CD14-positive monocyte (primary cell): ENCODE measurements around the gene NR6A1. TPM values are rescaled to one million over a fixed set of nuclear protein-coding genes. Genes with fewer than 3 reads are reported as not detected.

Experiments
- DNase-seq, 3 donors: peaks; one replicate each; pipeline ENCODE4 v3.0.0-alpha.2; 2011 to 2022
- H2AFZ ChIP-seq: 2 replicates; pipeline ENCODE4 v1.6.0; 2012; ENCODE audit warnings: mild to moderate bottlenecking, low read depth, low read length, inconsistent platforms; ENCODE audit not compliant: insufficient read depth, poor library complexity, severe bottlenecking
- H3K27ac ChIP-seq, 2 donors: 1 replicate in 1 of 2; 2 replicates in 1 of 2; pipeline ENCODE4 v1.5.1; 2012 to 2013; ENCODE audit warnings: low read length in 2 of 2, control low read depth in 1 of 2, inconsistent platforms in 1 of 2, low read depth in 1 of 2, mild to moderate bottlenecking in 1 of 2
- H3K27me3 ChIP-seq, 2 donors: one replicate each; pipeline versions ENCODE4 v1.6.0 to v1.6.1; 2011 to 2013; ENCODE audit warnings: low read length in 2 of 2; ENCODE audit not compliant: control insufficient read depth in 2 of 2, insufficient read depth in 2 of 2
- H3K36me3 ChIP-seq, 2 donors: replicated peaks in 1 of 2; 1 replicate in 1 of 2; 2 replicates in 1 of 2; pipeline versions ENCODE4 v1.5.1 to v1.6.1; 2012 to 2013; ENCODE audit warnings: low read length in 2 of 2, control low read depth in 1 of 2, inconsistent platforms in 1 of 2, mild to moderate bottlenecking in 1 of 2; ENCODE audit not compliant: insufficient read depth in 2 of 2, control insufficient read depth in 1 of 2
- H3K4me1 ChIP-seq, 2 donors: 1 replicate in 1 of 2; 2 replicates in 1 of 2; pipeline versions ENCODE4 v1.5.1 to v1.6.1; 2012 to 2013; ENCODE audit warnings: low read length in 2 of 2, control low read depth in 1 of 2, inconsistent platforms in 1 of 2, mild to moderate bottlenecking in 1 of 2, moderate library complexity in 1 of 2; ENCODE audit not compliant: insufficient read depth in 2 of 2, control insufficient read depth in 1 of 2
- H3K4me2 ChIP-seq: replicated peaks from 2 replicates; pipeline ENCODE3; 2012; ENCODE audit warnings: low read length, moderate library complexity, mild to moderate bottlenecking; ENCODE audit not compliant: poor library complexity, severe bottlenecking; ENCODE audit errors: extremely low read depth
- H3K4me3 ChIP-seq, 3 experiments: fragments of 200-600 bp in 1 of 3; sonication (generic) in 1 of 3; replicated peaks in 1 of 3; 1 replicate in 2 of 3; 2 replicates in 1 of 3; pipeline ENCODE4 v1.5.1; 2011 to 2013; ENCODE audit warnings: low read length in 3 of 3, mild to moderate bottlenecking in 3 of 3, control low read depth in 2 of 3, low read depth in 2 of 3, inconsistent platforms in 1 of 3, moderate library complexity in 1 of 3
- H3K79me2 ChIP-seq: 2 replicates; pipeline ENCODE4 v1.6.0; 2012; ENCODE audit warnings: mild to moderate bottlenecking, control low read depth, inconsistent platforms, low read length, moderate library complexity; ENCODE audit not compliant: insufficient read depth
- H3K9ac ChIP-seq: 2 replicates; pipeline ENCODE4 v1.6.0; 2017; ENCODE audit warnings: low read length, mild to moderate bottlenecking; ENCODE audit not compliant: insufficient read depth, poor library complexity, severe bottlenecking
- H3K9me3 ChIP-seq, 2 donors: replicated peaks in 1 of 2; 1 replicate in 1 of 2; 2 replicates in 1 of 2; pipeline versions ENCODE4 v1.5.1 to v1.6.1; 2012 to 2013; ENCODE audit warnings: low read length in 2 of 2, control low read depth in 1 of 2; ENCODE audit not compliant: control insufficient read depth in 1 of 2, insufficient read depth in 1 of 2
- H4K20me1 ChIP-seq: 2 replicates; pipeline ENCODE4 v1.6.0; 2012; ENCODE audit warnings: mild to moderate bottlenecking, low read length, control low read depth, moderate library complexity; ENCODE audit not compliant: insufficient read depth
- H3K27ac Mint-ChIP-seq, 7 donors: one replicate each; pipeline ENCODE4 v1.8.0; 2020; ENCODE audit warnings: mild to moderate bottlenecking in 7 of 7, mixed read lengths in 7 of 7, moderate library complexity in 6 of 7, inconsistent platforms in 2 of 7
- H3K27me3 Mint-ChIP-seq, 3 donors: one replicate each; pipeline ENCODE4 v1.8.0; 2021 to 2022; ENCODE audit warnings: low read depth in 3 of 3, mild to moderate bottlenecking in 3 of 3, mixed read lengths in 3 of 3, moderate library complexity in 3 of 3, inconsistent platforms in 1 of 3
- H3K36me3 Mint-ChIP-seq, 2 donors: one replicate each; pipeline ENCODE4 v1.8.0; 2020; ENCODE audit warnings: mixed read lengths in 2 of 2, inconsistent platforms in 1 of 2, mild to moderate bottlenecking in 1 of 2
- H3K4me1 Mint-ChIP-seq: one replicate; pipeline ENCODE4 v1.8.0; 2020; ENCODE audit warnings: mild to moderate bottlenecking, mixed read lengths
- H3K4me3 Mint-ChIP-seq, 2 donors: one replicate each; pipeline ENCODE4 v1.8.0; 2020; ENCODE audit warnings: mild to moderate bottlenecking in 2 of 2, mixed read lengths in 2 of 2, moderate library complexity in 1 of 2
- H3K9me3 Mint-ChIP-seq, 7 donors: one replicate each; pipeline ENCODE4 v1.8.0; 2020 to 2022; ENCODE audit warnings: mixed read lengths in 7 of 7, mild to moderate bottlenecking in 6 of 7, moderate library complexity in 6 of 7, inconsistent platforms in 2 of 7
- WGBS: methylation state at CpG from one replicate; pipeline ENCODE4 v1.1.5; 2013; ENCODE audit warnings: missing lambda C conversion rate; ENCODE audit not compliant: insufficient coverage; 5-methylcytosine and 5-hydroxymethylcytosine counted together
- intact Hi-C, 2 donors: fragments of 100-400 bp; cut with micrococcal nuclease; formaldehyde crosslinking; loops; one replicate each; pipeline versions ENCODE4 v1.15.0 to v1.15.1; 2023
- polyA plus RNA-seq, 3 donors: library from polyadenylated mRNA; depleted of rRNA in 1 of 3; unstranded in 2 of 3; stranded (reverse) in 1 of 3; fragments of 300-500 nt in 2 of 3; fragments of >200 nt in 1 of 3; fragmentation: Illumina TruSeq in 2 of 3; gene quantifications; 1 replicate in 2 of 3; 2 replicates in 1 of 3; pipeline ENCODE4 v1.2.3, GENCODE V29; 2012 to 2021
- TF ChIP-seq, protein P1 (sequence below): fragments of 200-600 bp; IDR thresholded peaks from one replicate; pipeline ENCODE4 v1.8.0; 2022; ENCODE audit warnings: antibody characterized with exemption, mild to moderate bottlenecking

Gene NR6A1
- polyA plus RNA-seq, 3 donors: 0.15 to 2.9 (median 0.28) TPM

DNA sequence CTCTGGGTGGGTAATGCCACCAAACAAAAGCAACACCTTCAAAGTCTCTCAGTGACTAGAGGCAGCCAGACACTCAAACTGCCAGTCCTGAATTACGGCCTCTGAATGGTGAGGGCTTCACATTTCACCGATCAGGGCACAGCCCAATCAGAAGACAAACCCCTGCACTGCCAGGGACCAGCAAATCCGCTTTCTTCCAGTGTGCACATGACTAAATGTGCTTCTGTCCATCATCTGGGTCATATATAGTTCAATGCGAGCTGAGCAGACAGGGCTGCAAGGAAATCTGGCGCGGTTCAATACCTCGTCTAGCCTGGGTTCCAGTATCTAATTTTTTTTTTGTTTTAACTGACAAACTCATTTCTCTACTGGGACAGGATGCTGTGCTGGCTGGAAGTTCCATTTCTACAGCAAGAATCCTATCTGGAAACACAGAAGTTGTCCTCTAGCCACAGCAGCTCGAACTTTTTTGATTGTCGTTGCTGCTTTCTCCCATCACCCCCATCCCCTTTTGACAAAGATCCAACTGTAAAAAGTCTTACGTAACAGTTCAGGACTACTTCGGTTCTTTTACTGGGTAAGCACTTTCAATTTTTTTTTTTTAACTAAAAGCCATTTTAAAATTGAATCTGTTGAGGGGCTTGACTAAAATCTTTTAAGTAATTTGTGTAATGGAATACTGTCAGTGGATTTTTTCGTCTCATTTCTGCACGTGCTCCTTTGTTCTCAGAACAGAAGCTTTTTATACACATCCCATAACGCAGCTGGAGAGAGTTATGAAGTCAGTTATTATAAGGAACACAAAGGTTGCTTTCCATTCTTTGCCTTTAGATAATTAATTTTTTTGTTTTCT is 112.7 kb downstream of the NR6A1 start:
- Mint-ChIP-seq H3K36me3 (no peaks in the 10 kb centered on the region), H3K4me1 (peaks cover 44% of the 10 kb centered on the region), H3K9me3 (no peaks in the 10 kb centered on the region), H3K4me3 (peak overlapping the region; percentile 84 to 94), H3K27ac (peak overlapping the region in 6 of 7 donors; percentile 30 to 93 (median 82)), H3K27me3 (no peaks in the 10 kb centered on the region)
- TF ChIP-seq, protein P1, sequence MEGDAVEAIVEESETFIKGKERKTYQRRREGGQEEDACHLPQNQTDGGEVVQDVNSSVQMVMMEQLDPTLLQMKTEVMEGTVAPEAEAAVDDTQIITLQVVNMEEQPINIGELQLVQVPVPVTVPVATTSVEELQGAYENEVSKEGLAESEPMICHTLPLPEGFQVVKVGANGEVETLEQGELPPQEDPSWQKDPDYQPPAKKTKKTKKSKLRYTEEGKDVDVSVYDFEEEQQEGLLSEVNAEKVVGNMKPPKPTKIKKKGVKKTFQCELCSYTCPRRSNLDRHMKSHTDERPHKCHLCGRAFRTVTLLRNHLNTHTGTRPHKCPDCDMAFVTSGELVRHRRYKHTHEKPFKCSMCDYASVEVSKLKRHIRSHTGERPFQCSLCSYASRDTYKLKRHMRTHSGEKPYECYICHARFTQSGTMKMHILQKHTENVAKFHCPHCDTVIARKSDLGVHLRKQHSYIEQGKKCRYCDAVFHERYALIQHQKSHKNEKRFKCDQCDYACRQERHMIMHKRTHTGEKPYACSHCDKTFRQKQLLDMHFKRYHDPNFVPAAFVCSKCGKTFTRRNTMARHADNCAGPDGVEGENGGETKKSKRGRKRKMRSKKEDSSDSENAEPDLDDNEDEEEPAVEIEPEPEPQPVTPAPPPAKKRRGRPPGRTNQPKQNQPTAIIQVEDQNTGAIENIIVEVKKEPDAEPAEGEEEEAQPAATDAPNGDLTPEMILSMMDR: no peak
- peak overlapping the region; percentile 36 to 95 (median 75) for H3K4me3 ChIP-seq
- no peaks in the 10 kb centered on the region for H3K27me3 ChIP-seq
- H3K9ac ChIP-seq: peak overlapping the region; percentile 62
- peak overlapping the region; percentile 78 for H3K4me2 ChIP-seq
- peaks cover 19 to 30% of the 10 kb centered on the region in 2 donors for H3K4me1 ChIP-seq
- H3K36me3 ChIP-seq: no peaks in the 10 kb centered on the region
- peak in 2 of 3 donors; percentile 49 to 54 for DNase-seq
- H4K20me1 ChIP-seq: no peaks in the 10 kb centered on the region
- intact Hi-C loops: no loop called here
- H3K79me2 ChIP-seq: peaks cover 30% of the 10 kb centered on the region
- peak overlapping the region in 1 of 2 donors; percentile 80 for H3K27ac ChIP-seq
- WGBS: 0% methylated on average over 9 of the region's 14 CpGs
- no peaks in the 10 kb centered on the region for H3K9me3 ChIP-seq
- peak overlapping the region; percentile 25 for H2AFZ ChIP-seq

DNA sequence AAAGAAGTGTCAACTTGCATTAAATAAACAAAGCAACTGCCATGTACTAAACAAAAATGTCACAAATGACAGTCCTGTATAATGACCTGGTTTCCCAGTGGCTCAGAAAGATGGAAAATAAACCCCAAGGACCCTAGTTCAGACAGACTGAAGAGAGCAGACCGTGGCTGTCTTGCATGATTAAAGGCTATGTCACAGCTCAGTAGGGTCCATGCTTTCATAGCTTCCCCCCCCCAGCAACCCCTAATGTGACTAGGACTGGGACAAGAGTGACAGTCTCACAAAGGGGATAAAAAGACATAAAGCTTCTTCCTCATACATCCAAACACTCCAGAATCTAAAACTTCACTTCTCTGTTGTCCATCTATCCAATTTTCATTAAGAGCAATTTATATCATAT is 113.6 kb downstream of the NR6A1 start:
- no peaks in the 10 kb centered on the region for H4K20me1 ChIP-seq
- H3K9ac ChIP-seq: no peak overlapping the region
- Mint-ChIP-seq H3K36me3 (no peaks in the 10 kb centered on the region), H3K27ac (no peak overlapping the region), H3K4me3 (no peak overlapping the region), H3K4me1 (peaks cover 37% of the 10 kb centered on the region), H3K9me3 (no peaks in the 10 kb centered on the region), H3K27me3 (no peaks in the 10 kb centered on the region)
- 50% methylated on average over 1 of the region's 1 CpG for WGBS
- peaks cover 19 to 30% of the 10 kb centered on the region in 2 donors for H3K4me1 ChIP-seq
- no peaks in the 10 kb centered on the region for H3K36me3 ChIP-seq
- no peak overlapping the region for H3K4me2 ChIP-seq
- no peak overlapping the region for H3K27ac ChIP-seq
- intact Hi-C loops: no loop called here
- H3K27me3 ChIP-seq: no peaks in the 10 kb centered on the region
- H3K4me3 ChIP-seq: no peak overlapping the region
- peaks cover 29% of the 10 kb centered on the region for H3K79me2 ChIP-seq
- no peak for DNase-seq
- TF ChIP-seq, protein P1: no peak
- H3K9me3 ChIP-seq: no peaks in the 10 kb centered on the region
- no peak overlapping the region for H2AFZ ChIP-seq
